Glomerular endothelial cell (primary cell): ENCODE data around the gene GIPC3. TPM values are rescaled to one million over a fixed set of nuclear protein-coding genes. Genes with fewer than 3 reads are reported as not detected.
"Not testable (repeated sequence)": the region's sequence is repeated elsewhere in the genome, so short reads cannot be mapped to it uniquely, and the experiment has no call there.

Source experiments
- DNase-seq: peaks from one replicate; pipeline ENCODE4 v3.0.0-alpha.2; 2011; ENCODE audit warnings: low read depth, low spot score; ENCODE audit errors: extremely low read depth
- total RNA-seq: library from RNA; depleted of rRNA; stranded (reverse); fragments of >200 nt; gene quantifications from 2 replicates; pipeline ENCODE4 v1.2.3, GENCODE V29; 2015

GIPC3 gene
- total RNA-seq, 1 donor from 2014 or later, result 6.1 TPM

DNA sequence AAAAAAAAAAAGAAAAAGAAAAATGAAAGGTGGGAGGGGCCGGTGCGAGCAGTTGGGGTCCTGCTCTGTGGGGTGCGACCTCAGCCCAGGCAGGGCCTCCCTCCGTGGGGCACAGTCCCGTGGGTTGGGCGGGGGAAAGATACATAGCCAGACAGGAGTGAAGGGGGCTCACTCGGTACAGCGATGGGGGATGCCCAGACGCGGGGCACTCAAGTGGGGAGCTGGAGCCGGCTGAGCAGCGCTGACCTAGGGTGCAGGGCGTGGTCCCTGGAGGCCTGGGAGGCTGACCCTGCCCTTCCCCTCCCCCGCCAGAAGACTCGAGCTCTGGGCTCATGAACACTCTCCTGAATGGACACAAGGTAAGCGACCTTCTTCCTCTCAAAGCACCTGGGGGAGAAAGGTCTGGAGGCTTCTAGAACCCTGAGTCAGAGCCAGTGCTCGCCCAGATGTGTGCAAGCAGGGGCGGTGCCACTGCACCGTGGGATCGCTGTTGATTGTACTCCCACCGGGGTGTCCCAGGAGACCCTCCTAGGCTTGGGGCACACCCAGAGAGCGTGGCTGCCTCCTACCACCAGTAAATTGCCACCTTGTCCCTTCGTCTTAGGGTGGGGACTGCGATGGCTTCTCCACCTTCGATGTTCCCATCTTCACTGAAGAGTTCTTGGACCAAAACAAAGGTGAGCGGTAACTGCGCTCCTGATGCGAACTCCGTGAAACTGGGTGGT, 9.2 kb upstream of the GIPC3 start:
- no peak for DNase-seq

DNA sequence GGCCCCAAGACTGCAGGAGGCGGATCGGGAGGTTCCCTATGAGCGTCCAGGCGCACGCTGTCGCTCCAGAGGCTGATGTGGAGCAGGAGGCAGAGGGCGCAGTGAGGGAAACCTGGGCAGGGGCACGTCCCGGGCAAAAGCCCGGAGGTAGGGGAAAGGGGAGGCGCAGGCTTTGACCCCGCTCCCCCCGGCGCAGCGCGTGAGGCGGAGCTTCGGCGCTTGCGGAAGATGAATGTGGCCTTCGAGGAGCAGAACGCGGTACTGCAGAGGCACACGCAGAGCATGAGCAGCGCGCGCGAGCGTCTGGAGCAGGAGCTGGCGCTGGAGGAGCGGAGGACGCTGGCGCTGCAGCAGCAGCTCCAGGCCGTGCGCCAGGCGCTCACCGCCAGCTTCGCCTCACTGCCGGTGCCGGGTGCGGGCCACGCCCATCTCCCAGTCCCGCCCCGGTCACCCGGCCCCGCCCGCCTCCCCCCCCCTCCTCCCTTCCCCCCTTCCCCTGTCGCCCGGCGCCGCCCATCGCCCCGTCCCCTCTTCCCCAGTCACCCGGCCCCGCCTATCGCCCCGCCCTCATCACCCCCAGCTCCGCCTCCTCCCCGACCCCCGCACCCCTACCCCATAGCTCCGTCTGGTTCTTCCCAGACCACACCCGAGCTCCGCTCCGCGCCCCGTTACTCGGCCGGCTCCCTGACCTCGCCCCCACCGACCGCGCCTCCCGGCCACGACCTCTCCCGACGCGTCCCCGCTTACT, 8.4 kb upstream of the GIPC3 start:
- DNase-seq, result no peak

DNA sequence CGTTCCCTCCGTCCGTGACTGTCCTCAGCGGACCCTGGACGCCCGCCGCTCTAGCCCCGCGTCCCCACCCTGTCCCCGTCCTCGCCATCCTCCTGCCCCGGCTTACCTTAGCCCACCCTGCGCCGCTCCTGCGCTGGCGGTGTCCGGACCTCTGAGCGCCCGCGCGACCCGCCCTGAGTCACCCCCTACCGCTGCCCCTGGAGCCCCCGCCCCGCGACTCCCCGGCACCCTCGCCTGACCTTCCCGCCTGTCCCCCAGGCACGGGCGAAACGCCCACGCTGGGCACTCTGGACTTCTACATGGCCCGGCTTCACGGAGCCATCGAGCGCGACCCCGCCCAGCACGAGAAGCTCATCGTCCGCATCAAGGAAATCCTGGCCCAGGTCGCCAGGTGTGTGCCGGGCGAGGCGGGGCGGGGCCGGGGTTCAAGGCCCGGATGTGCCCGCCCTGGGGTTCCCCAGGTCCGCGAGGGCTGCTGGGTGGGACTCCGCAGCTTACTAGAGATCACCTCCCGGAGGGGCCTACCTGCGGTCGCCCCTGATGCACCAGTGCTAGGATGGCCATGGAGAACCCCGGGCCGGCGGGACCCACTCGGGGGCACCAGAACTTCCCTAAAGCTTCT, 7.4 kb upstream of the GIPC3 start:
- DNase-seq, result no peak

DNA sequence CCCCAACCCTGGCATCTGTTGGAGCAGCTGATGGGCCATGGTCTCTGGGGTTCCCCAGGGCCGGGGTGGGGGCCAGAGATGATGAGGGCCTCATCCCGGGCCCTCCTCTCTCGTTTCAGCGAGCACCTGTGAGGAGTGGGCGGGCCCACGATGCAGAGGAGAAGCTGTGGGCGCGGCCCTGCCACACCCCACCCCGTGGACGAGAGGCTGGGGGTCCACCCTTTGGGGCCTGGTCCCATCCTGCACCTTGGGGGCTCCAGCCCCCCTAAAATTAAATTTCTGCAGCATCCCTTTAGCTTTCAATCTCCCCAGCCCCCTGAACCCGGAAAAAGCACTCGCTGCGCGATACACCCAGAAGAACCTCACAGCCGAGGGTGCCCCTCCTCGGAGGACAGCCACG, 6.9 kb upstream of the GIPC3 start:
- no peak for DNase-seq

DNA sequence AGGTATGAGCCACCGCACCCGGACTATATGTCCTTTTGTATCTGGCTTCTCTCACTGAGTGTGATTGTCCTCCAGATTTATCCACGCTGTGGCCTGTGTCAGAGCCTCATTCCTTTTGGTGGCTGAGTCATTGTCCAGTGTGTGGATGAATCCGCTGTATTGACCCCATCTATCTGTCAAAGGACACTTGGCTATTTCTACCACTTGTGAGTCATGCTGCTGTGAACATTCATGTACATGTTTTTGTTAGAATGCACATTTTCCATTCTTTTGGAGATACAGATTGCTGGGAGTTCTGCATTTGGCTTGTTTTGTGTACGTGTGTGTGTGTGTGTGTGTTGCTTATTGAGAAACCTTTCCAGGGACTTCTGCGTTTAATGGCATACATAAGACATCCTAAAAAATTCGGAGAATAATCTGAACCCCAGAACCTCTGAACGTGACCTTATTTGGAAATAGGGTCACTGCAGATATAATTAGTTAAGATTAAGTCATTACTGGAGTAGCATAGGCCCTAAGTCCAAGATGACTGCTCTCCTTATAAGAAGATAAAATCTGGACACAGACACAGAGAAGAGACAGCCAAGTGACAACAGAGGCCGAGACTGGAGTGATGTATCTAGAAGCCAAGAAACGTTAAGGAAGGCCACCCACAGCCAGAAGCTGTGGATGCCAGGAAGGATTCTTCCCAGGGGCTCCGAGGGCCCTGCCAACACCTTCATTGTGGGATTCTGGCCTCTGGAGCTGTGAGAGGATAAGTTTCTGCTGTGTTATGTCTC, 4.9 kb upstream of the GIPC3 start:
- no peak for DNase-seq

DNA sequence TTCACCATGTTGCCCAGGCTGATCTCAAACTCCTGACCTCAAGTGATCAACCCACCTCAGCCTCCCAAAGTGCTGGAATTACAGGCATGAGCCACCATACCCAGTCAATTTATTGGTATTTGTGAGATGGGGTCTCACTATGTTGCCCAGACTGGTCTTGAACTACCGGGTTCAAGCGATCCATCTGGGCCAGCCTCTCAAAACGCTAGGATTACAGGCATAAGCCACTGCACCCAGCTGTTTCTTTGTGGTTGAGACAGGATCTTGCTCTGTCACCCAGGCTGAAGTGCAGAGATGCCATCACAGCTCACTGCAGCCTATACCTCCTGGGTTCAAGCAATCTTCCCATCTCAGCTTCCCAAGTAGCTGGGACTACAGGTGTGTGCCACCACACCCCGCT, 3.5 kb upstream of the GIPC3 start:
- not testable (repeated sequence) for DNase-seq

DNA sequence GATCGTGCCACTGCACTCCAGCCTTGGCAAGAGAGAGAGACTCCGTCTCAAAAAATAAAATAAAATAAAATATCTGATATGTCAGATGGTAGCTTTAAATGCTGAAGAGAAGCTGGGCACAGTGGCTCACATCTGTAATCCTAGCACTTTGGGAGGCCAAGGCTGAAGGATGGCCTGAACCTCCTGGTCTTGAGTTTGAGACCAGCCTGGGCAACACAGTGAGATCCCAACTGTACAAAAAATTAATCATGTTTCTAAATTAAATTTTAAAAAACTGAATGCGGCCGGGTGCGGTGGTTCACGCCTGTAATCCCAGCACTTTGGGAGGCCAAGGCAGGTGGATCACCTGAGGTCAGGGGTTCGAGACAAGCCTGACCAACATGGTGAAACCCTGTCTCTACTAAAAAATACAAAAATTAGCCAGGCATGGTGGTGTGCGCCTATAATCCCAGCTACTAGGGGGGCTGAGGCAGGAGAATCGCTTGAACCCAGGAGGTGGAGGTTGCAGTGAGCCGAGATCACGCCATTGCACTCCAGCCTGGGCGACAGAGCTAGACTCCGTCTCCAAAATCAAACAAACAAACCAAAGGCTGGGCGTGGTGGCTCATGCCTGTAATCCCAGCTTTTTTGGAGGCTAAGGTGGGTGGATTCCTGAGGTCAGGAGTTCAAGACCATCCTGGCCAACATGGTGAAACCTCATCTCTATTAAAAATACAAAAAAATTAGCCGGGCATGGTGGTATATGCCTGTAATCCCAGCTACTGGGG, 1.1 kb upstream of the GIPC3 start:
- not testable (repeated sequence) for DNase-seq

DNA sequence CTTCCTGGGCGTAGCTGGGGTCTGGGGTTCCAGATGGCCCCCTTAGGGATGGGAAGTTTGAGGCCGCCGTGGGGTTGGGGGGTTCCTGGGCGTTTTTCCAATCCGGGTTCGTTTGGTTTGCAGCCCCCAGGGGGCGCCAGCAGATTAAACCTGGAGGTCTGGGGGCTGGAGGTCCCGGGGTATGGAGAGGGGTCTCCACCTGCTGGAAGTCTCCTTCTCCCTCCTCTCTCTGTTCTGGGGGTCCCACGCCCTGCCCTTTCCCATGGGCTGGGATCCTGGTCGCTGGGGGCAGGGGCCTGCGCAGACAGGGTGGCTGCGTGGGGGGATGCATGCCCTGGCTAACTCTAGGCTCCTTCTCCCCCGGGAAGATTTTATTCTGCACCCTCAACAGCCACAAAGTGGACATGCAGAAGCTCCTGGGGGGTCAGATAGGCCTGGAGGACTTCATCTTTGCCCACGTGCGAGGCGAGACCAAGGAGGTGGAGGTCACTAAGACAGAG, 899 bp downstream of the GIPC3 start:
- no peak for DNase-seq

DNA sequence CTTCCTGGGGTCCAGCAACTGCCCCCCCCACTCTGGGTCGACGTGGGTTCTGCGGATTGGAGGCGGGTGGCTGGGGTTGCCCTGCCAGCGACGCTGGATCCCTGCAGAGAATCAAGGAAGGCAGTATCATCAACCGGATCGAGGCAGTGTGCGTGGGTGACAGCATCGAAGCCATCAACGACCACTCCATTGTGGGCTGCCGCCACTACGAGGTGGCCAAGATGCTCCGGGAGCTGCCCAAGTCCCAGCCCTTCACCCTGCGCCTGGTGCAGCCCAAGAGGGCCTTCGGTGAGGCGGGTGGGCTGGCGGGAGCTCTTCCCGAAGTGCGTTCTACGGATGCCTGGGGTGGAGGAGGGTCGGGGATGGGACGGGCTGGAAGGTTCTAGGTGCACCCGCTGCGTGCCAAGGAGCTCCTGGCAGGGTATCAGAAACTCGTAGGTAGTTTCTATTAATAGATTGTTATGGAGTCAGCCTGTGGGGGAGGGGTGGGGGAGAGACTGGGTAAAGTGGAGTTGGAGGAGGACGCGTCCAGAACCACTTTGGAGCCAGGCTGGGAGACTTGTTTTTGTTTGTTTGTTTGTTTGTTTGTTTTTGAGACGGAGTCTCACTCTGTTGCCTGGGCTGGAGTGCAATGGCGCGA, 1.5 kb downstream of the GIPC3 start:
- no peak for DNase-seq

DNA sequence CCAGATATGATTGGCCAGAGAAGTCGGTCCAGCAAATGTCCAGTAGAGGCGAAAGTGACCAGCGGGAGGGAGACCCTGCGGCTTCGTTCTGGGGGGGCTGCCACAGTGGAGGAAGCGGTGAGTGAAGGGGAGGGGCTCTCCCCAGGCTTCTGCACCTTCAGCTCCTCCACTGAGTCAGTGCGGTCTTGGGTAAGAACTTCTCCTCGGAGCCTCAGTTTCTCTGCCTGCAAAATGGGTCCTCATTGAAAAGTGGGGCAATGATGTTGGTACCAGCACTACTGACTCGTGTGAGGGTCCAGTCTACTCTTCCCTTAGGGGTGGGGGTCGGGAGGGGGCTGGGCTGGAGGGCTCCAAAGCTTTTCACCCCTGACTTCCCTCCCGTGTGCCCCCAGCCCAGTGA, 4.2 kb downstream of the GIPC3 start:
- DNase-seq, result no peak

DNA sequence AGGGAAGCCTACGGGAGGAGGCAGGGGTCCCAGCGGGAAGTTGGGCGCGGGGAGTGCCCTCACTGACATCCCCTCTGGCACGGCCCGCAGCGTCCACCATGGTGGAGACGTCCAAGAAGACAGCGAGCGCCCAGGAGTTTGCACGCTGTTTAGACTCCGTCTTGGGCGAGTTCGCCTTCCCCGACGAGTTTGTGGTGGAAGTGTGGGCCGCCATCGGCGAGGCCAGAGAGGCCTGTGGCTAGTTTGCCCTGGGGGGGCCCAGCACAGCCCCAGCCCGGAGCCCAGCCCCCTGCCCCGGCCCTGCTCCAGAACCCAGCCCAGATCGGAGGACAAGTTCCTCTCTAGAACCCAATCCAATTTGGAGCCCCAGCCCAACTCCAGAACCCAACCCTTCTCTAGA, 4.7 kb downstream of the GIPC3 start:
- no peak for DNase-seq

DNA sequence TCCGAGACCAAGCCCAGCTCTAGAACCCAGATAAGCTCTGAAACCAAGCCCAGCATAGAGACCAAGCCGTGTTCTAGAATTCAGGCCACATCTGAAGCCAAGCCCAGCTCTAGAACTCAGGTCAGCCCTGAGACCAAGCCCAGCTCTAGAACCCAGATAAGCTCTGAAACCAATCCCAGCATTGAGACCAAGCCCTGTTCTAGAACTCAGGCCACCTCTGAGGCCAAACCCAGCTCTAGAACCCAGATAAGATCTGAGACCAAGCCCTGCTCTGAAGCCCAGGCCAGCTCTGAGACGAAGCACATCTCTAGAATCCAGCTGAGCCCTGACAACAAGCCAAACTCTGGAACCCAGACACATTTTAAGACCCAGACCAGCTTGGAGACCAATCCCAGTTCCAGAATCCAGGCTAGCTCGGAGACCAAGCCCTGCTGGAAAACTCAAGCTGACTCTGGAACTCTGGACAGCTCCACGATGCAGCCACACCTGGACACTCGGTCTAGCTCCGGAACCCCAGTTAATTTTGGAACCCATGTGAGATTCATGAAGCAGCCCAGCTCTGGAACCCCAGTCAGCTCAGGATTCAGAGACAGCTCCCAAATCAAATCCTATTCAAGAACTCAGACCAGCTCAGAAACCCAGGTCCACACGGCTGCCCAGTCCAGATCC, 5.8 kb downstream of the GIPC3 start:
- no peak for DNase-seq

DNA sequence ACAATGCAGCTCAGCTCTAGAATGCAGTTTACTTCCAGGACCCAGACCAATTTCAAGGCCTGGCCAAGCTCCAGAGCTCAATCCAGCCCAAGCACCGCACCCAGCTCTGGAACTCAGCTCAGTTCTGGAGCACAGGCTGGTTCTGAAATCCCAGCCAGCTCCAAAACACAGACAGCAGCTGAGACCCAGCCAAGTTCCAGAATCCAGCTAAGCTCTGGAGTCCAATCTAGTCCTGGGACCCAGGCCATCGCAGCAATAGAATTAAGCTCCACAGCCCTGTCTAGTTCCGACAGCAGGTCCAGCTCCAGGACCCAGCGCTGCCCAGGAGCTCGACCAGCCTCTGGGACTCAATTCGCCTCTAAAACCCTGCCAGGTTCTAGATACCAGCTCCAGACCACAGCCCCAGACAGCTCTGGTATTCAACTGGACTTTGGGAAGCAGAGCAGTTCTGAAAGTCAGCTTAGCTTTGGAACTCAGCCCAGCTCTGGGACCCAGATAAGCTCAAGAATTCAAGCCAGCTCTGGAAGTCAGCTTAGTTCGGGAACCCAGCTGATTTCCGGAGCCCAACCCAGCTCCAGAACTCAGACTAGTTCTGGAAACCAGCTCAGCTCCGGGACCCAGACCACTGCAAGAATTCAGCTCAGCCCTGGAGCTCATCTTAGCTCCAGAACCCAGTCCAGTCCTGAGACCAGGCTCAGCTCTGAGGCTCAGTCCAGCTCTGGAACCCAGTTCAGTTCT, 6.8 kb downstream of the GIPC3 start:
- DNase-seq, result no peak

DNA sequence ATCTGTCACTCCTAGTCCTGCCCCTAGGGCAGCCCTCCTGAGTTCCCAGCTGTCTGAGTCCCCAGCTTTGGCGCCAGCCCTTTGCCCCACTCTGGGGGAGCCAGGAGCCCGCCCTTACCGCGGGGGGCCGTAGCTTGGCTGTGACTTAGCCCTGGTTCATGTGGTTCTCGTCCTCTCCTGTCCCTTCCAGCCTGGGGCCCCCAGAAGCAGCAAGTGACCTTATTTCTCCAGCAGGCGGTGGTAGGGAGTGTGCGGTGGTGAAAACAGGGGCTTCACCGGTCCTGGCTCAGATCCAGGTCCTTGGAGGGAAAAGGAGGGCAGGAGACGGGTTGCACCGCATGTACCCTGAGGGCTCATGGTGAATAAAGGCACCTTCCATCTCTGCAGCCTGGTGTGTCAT, 7.9 kb downstream of the GIPC3 start:
- no peak for DNase-seq

DNA sequence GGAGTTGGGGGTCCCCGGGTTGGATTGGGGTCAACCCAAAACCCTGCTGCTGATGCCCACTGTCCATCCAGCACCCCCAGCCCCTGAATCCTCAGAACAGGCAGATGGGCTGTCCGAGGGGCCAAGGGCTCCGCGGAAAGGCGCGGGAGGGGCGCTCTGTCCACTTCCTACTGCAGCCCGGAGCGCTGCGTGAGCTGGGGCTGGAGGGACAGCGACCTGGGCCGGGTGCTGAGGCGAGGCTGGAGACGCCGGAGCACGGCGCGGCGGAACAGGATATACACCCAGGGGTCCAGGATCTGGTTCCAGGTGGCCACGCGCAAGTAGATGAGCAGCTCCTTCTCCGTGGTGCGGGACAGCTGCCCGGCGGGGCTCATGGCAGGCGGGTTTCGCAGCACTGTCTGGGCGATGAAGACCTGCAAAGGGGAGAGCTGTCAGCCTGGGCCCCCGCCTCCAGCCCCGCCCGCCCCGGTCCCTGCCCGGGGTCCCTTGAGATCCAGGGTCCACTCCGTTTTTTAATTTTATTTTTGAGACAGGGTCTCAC, 10.3 kb downstream of the GIPC3 start:
- DNase-seq, result no peak

DNA sequence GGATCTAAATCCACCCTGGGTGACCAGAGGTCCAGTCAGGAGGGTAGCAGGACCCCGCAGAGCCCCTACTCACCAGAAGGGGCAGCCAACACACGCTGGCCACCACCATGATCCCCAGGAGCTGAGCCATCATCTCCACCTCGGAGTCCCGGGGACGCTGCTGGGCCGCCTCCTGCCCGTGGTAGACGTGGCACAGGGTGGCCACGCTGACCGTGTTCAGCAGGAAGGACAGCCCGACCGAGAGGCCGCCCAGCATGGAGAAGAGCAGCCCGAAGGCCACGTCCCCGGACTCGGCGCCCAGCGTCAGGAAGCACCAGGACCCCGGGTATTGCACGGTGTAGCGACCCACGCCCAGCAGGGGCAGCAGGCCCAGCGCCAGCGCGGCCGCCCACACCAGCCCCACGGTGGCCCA, 14.5 kb downstream of the GIPC3 start:
- no peak for DNase-seq

DNA sequence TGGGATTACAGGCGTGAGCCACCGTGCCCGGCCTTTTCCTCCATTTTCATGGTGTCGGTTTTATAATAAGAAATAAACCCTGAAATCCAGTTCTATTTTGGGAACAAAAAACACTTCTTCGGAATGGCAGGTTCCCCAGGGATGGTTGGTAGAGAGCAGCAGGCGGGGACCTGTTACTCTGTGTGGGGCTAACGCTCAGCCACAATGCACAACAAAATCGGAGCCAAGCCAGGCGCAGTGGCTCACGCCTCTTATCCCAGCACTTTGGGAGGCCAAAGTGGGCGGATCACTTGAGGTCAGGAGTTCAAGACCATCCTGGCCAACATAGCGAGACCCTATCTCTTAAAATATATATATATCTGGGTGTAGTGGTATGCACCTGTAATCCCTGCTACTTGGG, 15.7 kb downstream of the GIPC3 start:
- DNase-seq, result no peak

DNA sequence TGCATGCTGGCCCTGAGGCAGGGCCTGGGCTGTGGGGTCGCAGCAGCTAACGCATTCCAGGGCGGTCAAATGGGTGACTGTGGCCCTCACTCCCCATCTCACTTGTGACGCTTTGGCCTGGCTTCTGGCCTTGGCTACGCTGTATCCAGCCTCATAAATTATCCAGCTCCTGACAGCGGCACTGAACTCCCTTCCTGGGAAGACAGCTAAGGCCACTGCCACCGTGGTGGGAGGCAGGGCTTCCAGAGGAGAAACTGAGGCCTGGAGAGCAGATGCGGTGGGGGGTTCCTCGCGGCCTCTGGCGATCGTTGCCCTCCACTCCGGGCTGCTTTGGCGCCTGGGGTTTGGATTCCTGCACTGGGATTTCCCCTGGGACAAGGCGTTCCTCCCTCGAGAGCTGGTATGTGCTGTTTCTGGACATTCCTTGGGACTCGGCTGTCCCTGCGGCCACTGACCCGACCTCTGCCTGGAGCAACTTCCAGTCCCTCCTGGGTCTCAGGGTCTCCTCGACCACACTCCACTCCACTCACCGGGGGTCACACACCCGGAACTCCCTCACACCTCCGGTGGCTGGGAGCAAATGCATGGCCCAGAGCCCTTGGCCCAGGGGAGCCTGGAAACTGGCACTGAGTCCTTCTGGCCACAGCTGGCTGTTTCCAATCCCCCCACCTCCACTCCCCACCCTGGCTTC, 18.0 kb downstream of the GIPC3 start:
- no peak for DNase-seq
